Neural crest cell (in vitro differentiated cells): ENCODE results near the gene DENND6B. TPM values are rescaled to one million over a fixed set of nuclear protein-coding genes. Genes with fewer than 3 reads are reported as not detected.

ENCODE experiments used
- DNase-seq: peaks from one replicate; pipeline ENCODE4 v3.0.0; 2021; ENCODE audit warnings: low read depth, mixed read lengths, low spot score
- H3K27ac Mint-ChIP-seq: one replicate; pipeline ENCODE4 v1.8.0; 2021; ENCODE audit warnings: mild to moderate bottlenecking, mixed read lengths; ENCODE audit not compliant: unreplicated experiment
- H3K27me3 Mint-ChIP-seq: 2 replicates; pipeline ENCODE4 v1.8.0; 2021; ENCODE audit warnings: low read depth, mild to moderate bottlenecking, mixed read lengths
- H3K36me3 Mint-ChIP-seq: 2 replicates; pipeline ENCODE4 v1.8.0; 2021; ENCODE audit warnings: low read depth, mild to moderate bottlenecking, mixed read lengths
- H3K4me1 Mint-ChIP-seq: 2 replicates; pipeline ENCODE4 v1.8.0; 2021; ENCODE audit warnings: mixed read lengths
- H3K4me3 Mint-ChIP-seq: one replicate; pipeline ENCODE4 v1.8.0; 2021; ENCODE audit warnings: mild to moderate bottlenecking, mixed read lengths
- H3K9me3 Mint-ChIP-seq: 2 replicates; pipeline ENCODE4 v1.8.0; 2021; ENCODE audit warnings: mixed read lengths
- CTCF ChIP-seq: fragments of 200-600 bp; sonication (generic); conservative IDR thresholded peaks from 2 replicates; pipeline ENCODE4 v1.5.0; 2021; ENCODE audit warnings: antibody characterized with exemption, mild to moderate bottlenecking
- total RNA-seq: library from RNA; stranded (reverse); gene quantifications from 2 replicates; pipeline ENCODE4 v1.2.1, GENCODE V29; 2021

The DENND6B gene
- total RNA-seq, 1 donor from 2014 or later: 22.0 TPM

GRCh38 chr22:50286275-50286674, 40.5 kb downstream of the DENND6B start:
- Mint-ChIP-seq H3K36me3 (no peaks in the 10 kb centered on the region), H3K4me1 (no peaks in the 10 kb centered on the region), H3K9me3 (no peaks in the 10 kb centered on the region), H3K4me3 (no peak overlapping the region), H3K27me3 (no peaks in the 10 kb centered on the region), H3K27ac (no peak overlapping the region)
- no peak for DNase-seq
- no peak for TF ChIP-seq CTCF

DNA sequence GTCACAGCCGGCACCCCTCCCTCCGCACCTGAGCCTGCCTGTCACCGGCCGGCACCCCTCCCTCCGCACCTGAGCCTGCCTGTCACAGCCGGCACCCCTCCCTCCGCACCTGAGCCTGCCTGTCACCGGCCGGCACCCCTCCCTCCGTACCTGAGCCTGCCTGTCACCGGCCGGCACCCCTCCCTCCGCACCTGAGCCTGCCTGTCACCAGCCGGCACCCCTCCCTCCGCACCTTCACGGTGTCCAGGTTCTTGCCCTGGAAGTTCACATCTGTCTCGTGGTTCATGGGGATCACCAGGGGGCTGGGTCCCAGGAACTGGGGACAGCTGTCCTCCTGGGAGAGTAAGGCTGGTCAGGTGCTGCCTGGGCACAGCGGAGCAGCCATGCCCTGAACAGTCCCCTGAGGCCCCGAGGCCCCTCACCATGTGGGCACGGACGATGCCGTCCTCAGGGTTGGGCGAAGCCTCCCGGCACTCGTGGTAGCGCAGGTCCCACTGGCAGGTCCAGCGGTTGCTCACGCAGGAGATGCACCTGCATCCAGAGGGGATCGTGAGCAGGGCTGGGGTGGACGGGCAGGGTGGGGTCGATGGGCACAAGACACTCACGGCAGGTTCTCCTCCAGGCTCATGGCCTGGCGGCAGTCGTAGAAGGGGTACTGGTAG, 41.1 kb downstream of the DENND6B start:
- no peak for TF ChIP-seq CTCF
- H3K36me3 Mint-ChIP-seq: no peaks in the 10 kb centered on the region
- H3K27ac Mint-ChIP-seq: no peak overlapping the region
- no peaks in the 10 kb centered on the region for H3K4me1 Mint-ChIP-seq
- H3K4me3 Mint-ChIP-seq: no peak overlapping the region
- DNase-seq: no peak
- H3K27me3 Mint-ChIP-seq: no peaks in the 10 kb centered on the region
- H3K9me3 Mint-ChIP-seq: no peaks in the 10 kb centered on the region

DNA sequence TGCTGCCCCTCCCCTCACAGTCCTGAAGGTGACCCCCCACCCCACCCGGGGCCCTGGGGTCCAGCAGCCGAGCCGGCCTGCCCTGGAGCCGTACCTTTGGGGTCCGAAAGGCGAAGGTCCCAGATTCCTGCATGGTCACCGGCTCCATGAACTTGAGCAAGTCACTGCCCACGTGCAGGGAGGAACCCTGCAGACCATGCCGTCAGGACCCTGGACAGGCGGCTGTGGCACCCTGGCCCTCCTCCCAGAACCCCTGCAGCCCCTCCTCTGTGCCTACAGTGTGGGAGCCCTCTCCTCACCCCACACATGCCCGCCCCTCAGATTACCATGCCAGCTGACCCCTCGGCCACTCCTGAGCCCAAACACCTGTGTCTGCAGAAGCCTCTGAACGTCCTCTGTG, 42.3 kb downstream of the DENND6B start:
- no peak for DNase-seq
- Mint-ChIP-seq H3K27me3 (no peaks in the 10 kb centered on the region), H3K27ac (no peak overlapping the region), H3K4me1 (no peaks in the 10 kb centered on the region), H3K4me3 (no peak overlapping the region), H3K36me3 (no peaks in the 10 kb centered on the region), H3K9me3 (no peaks in the 10 kb centered on the region)
- TF ChIP-seq CTCF: no peak

GRCh38 chr22:50283821-50284220, 43.0 kb downstream of the DENND6B start:
- Mint-ChIP-seq H3K27me3 (no peaks in the 10 kb centered on the region), H3K9me3 (no peaks in the 10 kb centered on the region), H3K4me1 (no peaks in the 10 kb centered on the region), H3K27ac (no peak overlapping the region), H3K36me3 (no peaks in the 10 kb centered on the region), H3K4me3 (no peak overlapping the region)
- no peak for DNase-seq
- TF ChIP-seq CTCF: no peak

DNA sequence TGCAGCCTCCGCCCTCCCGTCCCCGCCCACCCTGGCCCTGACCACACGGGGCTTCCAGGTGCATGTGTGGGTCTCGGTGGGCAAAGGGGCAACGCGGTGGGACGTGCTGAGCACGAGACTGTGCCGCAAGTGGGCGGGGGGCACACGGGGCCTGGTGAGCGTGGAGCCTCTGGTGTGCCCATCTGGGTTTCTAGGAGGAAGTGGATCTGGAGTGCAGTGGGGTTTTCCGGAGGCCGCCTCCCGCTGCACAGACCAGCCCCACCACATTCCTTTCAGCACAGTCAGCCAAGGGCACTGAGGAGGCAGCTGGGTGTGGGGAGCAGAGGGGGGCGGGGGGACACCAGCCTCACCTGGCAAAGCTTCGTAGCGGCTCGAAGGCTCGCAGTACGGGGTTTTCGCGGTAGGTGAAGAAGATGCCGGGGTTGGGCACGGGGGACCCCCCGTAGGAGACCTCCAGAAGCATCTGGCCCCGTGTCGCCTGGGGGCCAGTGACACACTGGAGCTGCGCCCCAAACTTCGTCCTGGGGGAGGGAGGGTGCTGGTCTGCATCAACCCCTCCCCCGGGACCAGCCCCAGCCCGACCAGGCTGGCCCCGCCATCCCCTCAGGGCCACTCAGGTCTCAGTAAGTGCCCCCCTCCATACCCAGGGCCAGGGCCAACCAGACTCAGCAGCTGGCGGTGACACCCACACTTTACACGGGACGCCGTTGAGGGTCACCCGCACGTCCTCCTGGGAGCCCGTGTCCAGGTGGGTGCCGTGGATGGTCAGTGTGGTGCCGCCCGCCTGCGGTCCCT, 44.3 kb downstream of the DENND6B start:
- no peak for TF ChIP-seq CTCF
- Mint-ChIP-seq H3K4me1 (no peaks in the 10 kb centered on the region), H3K27me3 (no peaks in the 10 kb centered on the region), H3K36me3 (no peaks in the 10 kb centered on the region), H3K9me3 (no peaks in the 10 kb centered on the region), H3K27ac (no peak overlapping the region), H3K4me3 (no peak overlapping the region)
- no peak for DNase-seq
